Tibial nerve (tissue), 4 donors: ENCODE data around the gene CADPS. TPM values are rescaled to one million over a fixed set of nuclear protein-coding genes. Genes with fewer than 3 reads are reported as not detected.

ENCODE experiments used
- DNase-seq, 2 donors: peaks; one replicate each; pipeline ENCODE4 v3.0.0-alpha.2; 2019; ENCODE audit warnings: low spot score in 2 of 2
- H3K27ac ChIP-seq, 4 donors: fragments of 200-600 bp; sonication (generic) in 3 of 4; one replicate each; pipeline ENCODE4 v1.5.1; 2017 to 2019; ENCODE audit warnings: mild to moderate bottlenecking in 1 of 4
- H3K27me3 ChIP-seq, 2 donors: fragments of 200-600 bp; sonication (generic) in 1 of 2; one replicate each; pipeline versions ENCODE4 v1.5.1 to v1.6.0; 2017 to 2019
- H3K36me3 ChIP-seq, 3 donors: fragments of 200-600 bp; sonication (generic); one replicate each; pipeline ENCODE4 v1.5.1; 2018 to 2019
- H3K4me1 ChIP-seq, 4 donors: fragments of 200-600 bp; sonication (generic) in 3 of 4; one replicate each; pipeline ENCODE4 v1.5.1; 2017 to 2019
- H3K4me3 ChIP-seq, 4 donors: fragments of 200-600 bp; sonication (generic) in 3 of 4; one replicate each; pipeline ENCODE4 v1.5.1; 2017 to 2019; ENCODE audit warnings: mild to moderate bottlenecking in 1 of 4, moderate library complexity in 1 of 4
- H3K9me3 ChIP-seq, 4 donors: fragments of 200-600 bp; sonication (generic) in 3 of 4; one replicate each; pipeline ENCODE4 v1.5.1; 2017 to 2019
- CTCF ChIP-seq, 5 experiments: fragments of 200-600 bp in 3 of 5; fragments of 450-650 bp in 2 of 5; sonication (generic) in 3 of 5; IDR thresholded peaks; one replicate each; pipeline ENCODE4 v1.5.1; 2016 to 2019; ENCODE audit warnings: antibody characterized with exemption in 5 of 5, mild to moderate bottlenecking in 3 of 5, moderate library complexity in 2 of 5
- EP300 ChIP-seq, 2 donors: sonication (generic); formaldehyde crosslinking; IDR thresholded peaks; one replicate each; pipeline ENCODE4 v1.6.1; 2017; ENCODE audit warnings: antibody characterized with exemption in 2 of 2, mild to moderate bottlenecking in 1 of 2
- POLR2A ChIP-seq, 2 donors: fragments of 450-650 bp; IDR thresholded peaks; one replicate each; pipeline ENCODE4 v1.6.1; 2017; ENCODE audit warnings: antibody characterized with exemption in 2 of 2, mild to moderate bottlenecking in 2 of 2, moderate library complexity in 2 of 2
- WGBS, 2 donors: methylation state at CpG; one replicate each; pipeline ENCODE4 v1.1.5; 2018; 5-methylcytosine and 5-hydroxymethylcytosine counted together
- total RNA-seq, 4 donors: library from RNA; depleted of rRNA; stranded (reverse); fragments of >200 nt; gene quantifications; one replicate each; pipeline ENCODE4 v1.1.0, GENCODE V29; 2016

CADPS gene
- total RNA-seq, 4 donors from 2014 or later = 16.2 to 16.7 TPM; not detected in 2

- Histone ChIP-seq H3K4me1 (no peaks in the 10 kb centered on the region), H3K27me3 (no peaks in the 10 kb centered on the region), H3K36me3 (no peaks in the 10 kb centered on the region), H3K4me3 (no peak overlapping the region), H3K9me3 (no peaks in the 10 kb centered on the region), H3K27ac (no peak overlapping the region)
- DNase-seq = no peak
- TF ChIP-seq CTCF (IDR thresholded peaks at IDR 0.05) (no peak), EP300 (IDR thresholded peaks at IDR 0.05) (no peak), POLR2A (IDR thresholded peaks at IDR 0.05) (no peak)
- 83 to 87% methylated on average over 8 of the region's 8 CpGs for WGBS, 2 donors
Measured at GRCh38 chr3:62433396-62433795, 441.8 kb downstream of the CADPS start.

- Histone ChIP-seq H3K4me3 (no peak overlapping the region), H3K27ac (no peak overlapping the region), H3K36me3 (no peaks in the 10 kb centered on the region), H3K27me3 (no peaks in the 10 kb centered on the region), H3K9me3 (no peaks in the 10 kb centered on the region), H3K4me1 (no peaks in the 10 kb centered on the region)
- 76 to 77% methylated on average over 10 of the region's 10 CpGs for WGBS, 2 donors
- no peak for DNase-seq
- TF ChIP-seq EP300 (IDR thresholded peaks at IDR 0.05) = no peak
- TF ChIP-seq CTCF (IDR thresholded peaks at IDR 0.05) = no peak
- TF ChIP-seq POLR2A (IDR thresholded peaks at IDR 0.05) = no peak
Measured at GRCh38 chr3:62421207-62421606, 454.0 kb downstream of the CADPS start.

GRCh38 chr3:62416144-62416543, 459.1 kb downstream of the CADPS start:
- WGBS, 2 donors = 43 to 53% methylated on average over 3 of the region's 3 CpGs
- H3K27me3 ChIP-seq = no peaks in the 10 kb centered on the region
- no peak for DNase-seq
- no peaks in the 10 kb centered on the region for H3K4me1 ChIP-seq
- TF ChIP-seq EP300 (IDR thresholded peaks at IDR 0.05) (no peak), POLR2A (IDR thresholded peaks at IDR 0.05) (no peak), CTCF (IDR thresholded peaks at IDR 0.05) (no peak)
- no peaks in the 10 kb centered on the region for H3K36me3 ChIP-seq
- H3K27ac ChIP-seq = no peak overlapping the region
- H3K9me3 ChIP-seq = no peaks in the 10 kb centered on the region
- no peak overlapping the region for H3K4me3 ChIP-seq

GRCh38 chr3:62415312-62415801, 459.9 kb downstream of the CADPS start:
- H3K27me3 ChIP-seq = no peaks in the 10 kb centered on the region

GRCh38 chr3:62414786-62415185, 460.4 kb downstream of the CADPS start:
- no peak overlapping the region for H3K4me3 ChIP-seq
- no peak overlapping the region for H3K27ac ChIP-seq
- H3K9me3 ChIP-seq = no peaks in the 10 kb centered on the region
- H3K4me1 ChIP-seq = no peaks in the 10 kb centered on the region
- H3K27me3 ChIP-seq = no peaks in the 10 kb centered on the region
- no peaks in the 10 kb centered on the region for H3K36me3 ChIP-seq
- no peak for TF ChIP-seq EP300 (IDR thresholded peaks at IDR 0.05)
- WGBS, 2 donors = 66 to 70% methylated on average over 11 of the region's 11 CpGs
- DNase-seq = no peak

More at GRCh38 chr3:62415312-62415801, 459.9 kb downstream of the CADPS start:
- no peaks in the 10 kb centered on the region for H3K36me3 ChIP-seq
- no peaks in the 10 kb centered on the region for H3K9me3 ChIP-seq
- TF ChIP-seq CTCF (IDR thresholded peaks at IDR 0.05) = no peak
- TF ChIP-seq POLR2A (IDR thresholded peaks at IDR 0.05) = no peak
- TF ChIP-seq EP300 (IDR thresholded peaks at IDR 0.05) = no peak
- no peaks in the 10 kb centered on the region for H3K4me1 ChIP-seq
- 33 to 34% methylated on average over 9 of the region's 9 CpGs for WGBS, 2 donors
- H3K27ac ChIP-seq = no peak overlapping the region
- DNase-seq = no peak
- no peak overlapping the region for H3K4me3 ChIP-seq

GRCh38 chr3:62413687-62414086, 461.5 kb downstream of the CADPS start:
- H3K4me3 ChIP-seq = no peak overlapping the region
- H3K4me1 ChIP-seq = no peaks in the 10 kb centered on the region
- H3K9me3 ChIP-seq = no peaks in the 10 kb centered on the region
- WGBS, 2 donors = 87% methylated on average over 2 of the region's 2 CpGs
- no peak for TF ChIP-seq EP300 (IDR thresholded peaks at IDR 0.05)
- no peak for TF ChIP-seq CTCF (IDR thresholded peaks at IDR 0.05)
- no peak for TF ChIP-seq POLR2A (IDR thresholded peaks at IDR 0.05)
- DNase-seq = no peak
- H3K27ac ChIP-seq = no peak overlapping the region
- H3K36me3 ChIP-seq = no peaks in the 10 kb centered on the region
- H3K27me3 ChIP-seq = no peaks in the 10 kb centered on the region
